Kidney glomerular epithelial cell (primary cell): Measurements from ENCODE around the gene KRTAP4-3.
"Not testable (repeated sequence)": the region's sequence is repeated elsewhere in the genome, so short reads cannot be mapped to it uniquely, and the experiment has no call there.

Experiments
- DNase-seq: peaks from one replicate; lab custom pipeline; 2025; lab: John Stamatoyannopoulos, UW

Gene KRTAP4-3

DNA sequence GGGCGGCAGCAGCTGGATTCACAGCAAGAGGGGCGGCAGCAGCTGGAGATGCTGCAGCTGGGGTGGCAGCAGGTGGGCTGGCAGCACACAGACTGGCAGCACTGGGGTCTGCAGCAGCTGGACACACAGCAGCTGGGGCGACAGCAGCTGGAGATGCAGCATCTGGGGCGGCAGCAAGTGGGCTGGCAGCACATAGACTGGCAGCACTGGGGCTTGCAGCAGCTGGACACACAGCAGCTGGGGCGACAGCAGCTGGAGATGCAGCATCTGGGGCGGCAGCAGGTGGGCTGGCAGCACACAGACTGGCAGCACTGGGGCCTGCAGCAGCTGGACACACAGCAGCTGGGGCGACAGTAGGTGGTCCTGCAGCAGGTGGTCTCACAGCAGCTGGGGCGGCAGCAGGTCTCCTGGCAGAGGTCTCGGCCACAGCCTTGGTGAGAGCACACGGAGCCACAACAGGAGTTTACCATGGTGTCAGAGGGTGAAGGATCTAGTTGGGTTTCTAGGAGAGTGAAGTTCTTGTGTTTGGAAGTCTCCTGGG, 50.1 kb downstream of the KRTAP4-3 start, which contains the start of gene KRTAP4-11:
Gene KRTAP4-11, minus strand, starts transcription at position 528 of the 541 bp plus-strand sequence. Its CDS starts 58 bp downstream, at position 470.
- DNase-seq = not testable (repeated sequence)
